ENCODE results near the gene TCEANC2. TPM values are rescaled to one million over a fixed set of nuclear protein-coding genes. Genes with fewer than 3 reads are reported as not detected.
"Not testable (repeated sequence)": the region's sequence is repeated elsewhere in the genome, so short reads cannot be mapped to it uniquely, and the experiment has no call there.

Gene TCEANC2
- total RNA-seq, 4 donors from 2014 or later = 1.9 to 4.3 (median 3.2) TPM

DNA sequence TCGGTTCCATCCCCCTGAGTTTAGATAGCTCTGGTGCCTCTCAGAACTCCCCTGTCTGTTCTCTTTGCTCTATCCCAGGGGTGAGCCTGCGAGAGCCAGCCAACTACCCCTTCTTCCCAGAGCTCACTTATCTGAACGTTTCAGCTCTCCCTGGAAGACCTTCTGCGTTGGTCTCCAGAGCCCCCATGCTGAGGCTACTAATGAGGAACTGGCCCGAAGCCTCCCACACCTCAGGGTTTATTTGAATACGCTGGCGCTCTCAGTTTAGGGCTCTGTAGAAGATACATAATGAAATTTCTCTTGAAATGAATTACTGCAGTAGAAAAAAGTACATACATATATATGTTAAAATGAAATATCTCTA, 43.5 kb downstream of the TCEANC2 start:
- Histone ChIP-seq H3K4me3 (no peak overlapping the region), H3K27me3 (no peaks in the 10 kb centered on the region), H3K4me1 (peaks cover 0 to 7% (median 0%) of the 10 kb centered on the region in 3 donors), H3K36me3 (peaks cover 0 to 25% (median 0%) of the 10 kb centered on the region in 3 donors), H3K27ac (no peak overlapping the region), H3K9me3 (no peaks in the 10 kb centered on the region)
- 70 to 81% methylated on average over 7 of the region's 7 CpGs for whole genome bisulfite sequencing, 2 donors
- no peak for TF ChIP-seq POLR2A (IDR thresholded peaks at IDR 0.05)
- no peak for TF ChIP-seq CTCF (IDR thresholded peaks at IDR 0.05)
- intact Hi-C loops (cut with DNase I) = no loop called here
- no peak for DNase-seq

DNA sequence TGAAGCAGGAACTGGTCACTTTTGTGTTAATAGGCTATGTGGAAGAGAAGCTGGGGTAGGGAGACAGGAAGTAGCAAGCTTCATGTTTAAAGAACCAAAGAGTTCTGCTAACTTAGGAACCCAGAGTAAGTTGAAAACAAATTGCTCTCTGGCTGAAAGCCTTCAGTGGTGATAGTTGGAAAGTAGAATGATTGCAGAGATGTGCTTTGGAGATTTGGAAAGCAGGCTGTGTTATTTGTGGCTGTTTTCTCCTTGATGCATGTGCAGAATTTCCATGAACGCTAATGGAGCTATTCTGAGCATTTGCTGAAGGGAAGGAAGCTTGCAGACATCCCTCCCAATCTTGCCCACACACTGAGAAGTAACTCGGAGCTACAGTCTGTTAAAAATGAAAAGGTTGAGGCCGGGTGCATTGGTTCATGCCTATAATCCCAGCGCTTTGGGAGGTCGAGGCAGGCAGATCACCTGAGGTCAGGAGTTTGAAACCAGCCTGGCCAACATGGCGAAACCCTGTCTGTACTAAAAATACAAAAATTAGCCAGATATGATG, 45.7 kb downstream of the TCEANC2 start:
- intact Hi-C loops (cut with DNase I) = no loop called here
- no peak overlapping the region for H3K27ac ChIP-seq
- 64 to 85% methylated on average over 6 of the region's 6 CpGs for WGBS, 2 donors
- H3K27me3 ChIP-seq = no peaks in the 10 kb centered on the region
- no peaks in the 10 kb centered on the region for H3K9me3 ChIP-seq
- peaks cover 0 to 27% (median 0%) of the 10 kb centered on the region in 3 donors for H3K36me3 ChIP-seq
- H3K4me1 ChIP-seq = peaks cover 0 to 7% (median 0%) of the 10 kb centered on the region in 3 donors
- DNase-seq = no peak
- H3K4me3 ChIP-seq = no peak overlapping the region
- TF ChIP-seq CTCF (IDR thresholded peaks at IDR 0.05) (no peak), POLR2A (IDR thresholded peaks at IDR 0.05) (no peak)

DNA sequence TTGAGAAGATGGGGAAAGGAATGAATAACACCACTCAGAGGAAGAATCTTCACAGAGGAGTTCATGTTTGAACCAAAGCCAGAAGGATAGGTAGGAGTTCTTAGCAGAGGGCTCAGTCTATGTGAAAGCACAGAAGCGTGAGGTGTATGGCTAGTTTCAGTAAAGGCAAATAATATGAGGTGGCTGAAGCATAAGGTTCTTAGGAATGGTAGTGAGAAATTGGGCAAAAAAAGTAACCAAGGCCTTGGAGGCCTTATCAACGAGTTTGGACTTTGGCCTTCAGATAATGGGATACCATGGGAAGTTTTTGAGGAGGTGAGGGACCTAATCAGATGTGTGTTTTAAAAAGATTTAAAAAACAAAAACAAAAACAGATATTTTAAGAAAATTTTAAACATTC, 47.1 kb downstream of the TCEANC2 start:
- TF ChIP-seq POLR2A (IDR thresholded peaks at IDR 0.05) (no peak), CTCF (IDR thresholded peaks at IDR 0.05) (no peak)
- Histone ChIP-seq H3K27me3 (no peaks in the 10 kb centered on the region), H3K4me3 (no peak overlapping the region), H3K36me3 (peaks cover 0 to 27% (median 0%) of the 10 kb centered on the region in 3 donors), H3K9me3 (no peaks in the 10 kb centered on the region), H3K4me1 (peaks cover 0 to 1% (median 0%) of the 10 kb centered on the region in 3 donors), H3K27ac (no peak overlapping the region)
- no peak for DNase-seq
- intact Hi-C loops (cut with DNase I) = no loop called here
- WGBS, 2 donors = 89 to 90% methylated on average over 2 of the region's 2 CpGs

DNA sequence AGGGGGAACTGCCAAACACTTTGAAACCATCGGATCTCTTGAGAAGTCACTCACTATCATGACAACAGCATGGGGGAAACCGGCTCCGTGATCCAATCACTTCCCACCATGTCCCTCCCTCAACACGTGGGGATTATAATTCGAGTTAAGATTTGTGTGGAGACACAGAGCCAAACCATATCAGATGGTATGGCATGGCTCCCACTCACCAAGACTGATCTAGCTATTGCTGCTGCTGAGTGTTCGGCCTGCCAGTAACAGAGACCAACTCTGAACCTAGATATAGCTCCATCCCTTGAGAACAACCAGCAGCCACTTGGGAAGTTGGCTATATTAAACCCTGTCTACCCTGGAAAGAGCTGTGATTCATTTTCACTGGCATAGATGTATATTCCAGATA, 50.0 kb downstream of the TCEANC2 start:
- H3K27me3 ChIP-seq = no peaks in the 10 kb centered on the region
- intact Hi-C loops (cut with DNase I) = no loop called here
- H3K4me1 ChIP-seq = no peaks in the 10 kb centered on the region
- no peak overlapping the region for H3K27ac ChIP-seq
- TF ChIP-seq POLR2A (IDR thresholded peaks at IDR 0.05) = no peak
- TF ChIP-seq CTCF (IDR thresholded peaks at IDR 0.05) = no peak
- no peaks in the 10 kb centered on the region for H3K9me3 ChIP-seq
- no peak for DNase-seq
- H3K36me3 ChIP-seq = peaks cover 0 to 8% (median 0%) of the 10 kb centered on the region in 3 donors
- 91 to 95% methylated on average over 6 of the region's 6 CpGs for WGBS, 2 donors
- no peak overlapping the region for H3K4me3 ChIP-seq

- H3K4me1 ChIP-seq; H3K27ac ChIP-seq; DNase-seq; H3K36me3 ChIP-seq; H3K27me3 ChIP-seq; H3K9me3 ChIP-seq; H3K4me3 ChIP-seq; intact Hi-C loops (cut with DNase I): not testable (repeated sequence)
- 87 to 91% methylated on average over 8 of the region's 9 CpGs for WGBS, 2 donors
Observed at GRCh38 chr1:54104613-54105012, 51.2 kb downstream of the TCEANC2 start.

- no peak overlapping the region for H3K4me3 ChIP-seq
- intact Hi-C loops (cut with DNase I) = no loop called here
- H3K36me3 ChIP-seq = peaks cover 0 to 8% (median 0%) of the 10 kb centered on the region in 3 donors
- no peaks in the 10 kb centered on the region for H3K4me1 ChIP-seq
- TF ChIP-seq CTCF (IDR thresholded peaks at IDR 0.05) = no peak
- no peak for TF ChIP-seq POLR2A (IDR thresholded peaks at IDR 0.05)
- no peak overlapping the region for H3K27ac ChIP-seq
- no peaks in the 10 kb centered on the region for H3K9me3 ChIP-seq
- DNase-seq = no peak
- no peaks in the 10 kb centered on the region for H3K27me3 ChIP-seq
- 50 to 63% methylated on average over 1 of the region's 1 CpG for WGBS, 2 donors
Observed at GRCh38 chr1:54105080-54105479, 51.7 kb downstream of the TCEANC2 start.

Measured in esophagus squamous epithelium (tissue), 5 donors.